HCT116 (cell line): ENCODE data around the gene TTLL5. TPM values are rescaled to one million over a fixed set of nuclear protein-coding genes. Genes with fewer than 3 reads are reported as not detected.

Experiments used
- ATAC-seq: fragments of 200-7000 bp; cut with Tn5 transposase; 2 replicates; pipeline ENCODE4 v1.9.1; 2020; ENCODE audit warnings: mild to moderate bottlenecking, moderate library complexity
- BruUV-seq: library from RNA; stranded (reverse); fragments of 400-500 nt; replicated peaks from 2 replicates; lab custom pipeline; 2021; lab: Mats Ljungman, UMichigan
- CTCF ChIA-PET: fragments of 300-600 bp; sonication (Branson Sonifier 250); formaldehyde crosslinking; loops from one replicate; lab custom pipeline; 2021; ENCODE audit warnings: antibody characterized with exemption; lab: Charles Lee
- POLR2A ChIA-PET: fragments of 300-600, 350-600 bp; sonication (Branson Sonifier 250); formaldehyde crosslinking; loops from one replicate; lab custom pipeline; 2021; ENCODE audit warnings: antibody characterized with exemption; lab: Charles Lee
- RAD21 ChIA-PET, 2 experiments: fragments of 300-600 bp; sonication (Branson Sonifier 250); formaldehyde crosslinking; loops; one replicate each; lab custom pipeline; 2023; ENCODE audit warnings: low total read pairs in 2 of 2; ENCODE audit not compliant: uncharacterized antibody in 2 of 2, unreplicated experiment in 2 of 2, low non-redundant PET in 1 of 2; lab: Charles Lee
- DNase-seq: peaks from one replicate; pipeline ENCODE4 v3.0.0-alpha.2; 2010; ENCODE audit warnings: low read depth, low spot score
- H2AFZ ChIP-seq: fragments of 200-600 bp; shearing (Covaris generic), sonication (generic); 2 replicates; pipeline ENCODE4 v1.6.1; 2017; ENCODE audit warnings: low read depth, mixed run types, mixed read lengths, antibody characterized with exemption, low read length; ENCODE audit not compliant: poor library complexity, severe bottlenecking
- H3K27ac ChIP-seq: 2 replicates; pipeline ENCODE4 v1.5.1; 2012; ENCODE audit warnings: low read depth, low read length
- H3K27me3 ChIP-seq: fragments of 200-600 bp; sonication (generic); 2 replicates; pipeline ENCODE4 v1.6.1; 2016; ENCODE audit warnings: mixed run types, low read length, mixed read lengths; ENCODE audit not compliant: insufficient read depth
- H3K36me3 ChIP-seq, 2 experiments: fragments of 200-500 bp in 1 of 2; fragments of 200-600 bp in 1 of 2; sonication (Bioruptor generic) in 1 of 2; sonication (generic) in 1 of 2; 2 replicates each; pipeline versions ENCODE4 v1.5.1 to v1.6.1; 2014 to 2016; ENCODE audit warnings: low read length in 2 of 2, inconsistent platforms in 1 of 2, mixed read lengths in 1 of 2, mixed run types in 1 of 2; ENCODE audit not compliant: insufficient read depth in 2 of 2, control insufficient read depth in 1 of 2
- H3K4me1 ChIP-seq, 2 experiments: fragments of 200-600 bp in 1 of 2; sonication (generic) in 1 of 2; 2 replicates each; pipeline versions ENCODE4 v1.5.1 to v1.6.1; 2012 to 2017; ENCODE audit warnings: low read length in 2 of 2, inconsistent platforms in 1 of 2, mild to moderate bottlenecking in 1 of 2, mixed read lengths in 1 of 2, mixed run types in 1 of 2, moderate library complexity in 1 of 2; ENCODE audit not compliant: insufficient read depth in 2 of 2, control insufficient read depth in 1 of 2
- H3K4me2 ChIP-seq: fragments of 200-600 bp; sonication (generic); 2 replicates; pipeline ENCODE4 v1.6.1; 2017; ENCODE audit warnings: mixed run types, low read length, mixed read lengths
- H3K4me3 ChIP-seq, 2 experiments: fragments of 200-600 bp in 1 of 2; sonication (generic) in 1 of 2; replicated peaks in 1 of 2; 2 replicates each; pipeline ENCODE4 v1.5.1; 2011 to 2016; ENCODE audit warnings: low read length in 2 of 2, control low read depth in 1 of 2, low read depth in 1 of 2, mild to moderate bottlenecking in 1 of 2, mixed read lengths in 1 of 2, mixed run types in 1 of 2
- H3K79me2 ChIP-seq: fragments of 200-600 bp; sonication (generic); 2 replicates; pipeline ENCODE4 v1.6.1; 2017; ENCODE audit warnings: mild to moderate bottlenecking, mixed run types, low read length, moderate library complexity, mixed read lengths; ENCODE audit not compliant: insufficient read depth
- H3K9ac ChIP-seq: fragments of 200-600 bp; sonication (generic); 2 replicates; pipeline ENCODE4 v1.6.1; 2016; ENCODE audit warnings: low read length, mixed read lengths
- H3K9me2 ChIP-seq: fragments of 200-600 bp; sonication (generic), shearing (Covaris generic); 2 replicates; pipeline ENCODE4 v1.6.1; 2017; ENCODE audit warnings: mixed run types, mild to moderate bottlenecking, moderate library complexity; ENCODE audit not compliant: insufficient read depth
- H3K9me3 ChIP-seq, 2 experiments: fragments of 200-500 bp in 1 of 2; fragments of 200-600 bp in 1 of 2; sonication (Bioruptor generic) in 1 of 2; sonication (generic) in 1 of 2; 2 replicates each; pipeline ENCODE4 v1.6.1; 2014 to 2017; ENCODE audit warnings: low read length in 2 of 2, mixed read lengths in 2 of 2, inconsistent platforms in 1 of 2, low read depth in 1 of 2, mild to moderate bottlenecking in 1 of 2, mixed run types in 1 of 2, moderate library complexity in 1 of 2; ENCODE audit not compliant: control insufficient read depth in 1 of 2, insufficient read depth in 1 of 2
- H4K20me1 ChIP-seq: fragments of 200-600 bp; sonication (generic), shearing (Covaris generic); 2 replicates; pipeline ENCODE4 v1.6.1; 2017; ENCODE audit warnings: mixed run types, mild to moderate bottlenecking, moderate library complexity; ENCODE audit not compliant: insufficient read depth
- EZH2 ChIP-seq: fragments of 200-600 bp; sonication (generic); IDR thresholded peaks from 2 replicates; pipeline ENCODE4 v1.6.1; 2017; ENCODE audit warnings: antibody characterized with exemption, mixed run types
- FOSL1 ChIP-seq: IDR thresholded peaks from 2 replicates; pipeline ENCODE4 v1.6.1; 2012; ENCODE audit warnings: low read depth
- JUND ChIP-seq: IDR thresholded peaks from 2 replicates; pipeline ENCODE4 v1.6.1; 2012
- POLR2A ChIP-seq: IDR thresholded peaks from 2 replicates; pipeline ENCODE4 v1.7.0; 2011; ENCODE audit warnings: borderline replicate concordance; ENCODE audit not compliant: insufficient read depth, insufficient read length; ENCODE audit errors: extremely low read depth
- POLR2AphosphoS5 ChIP-seq: IDR thresholded peaks from 2 replicates; pipeline ENCODE4 v1.6.1; 2011; ENCODE audit warnings: mild to moderate bottlenecking, low read depth, low read length, moderate library complexity
- RAD21 ChIP-seq: IDR thresholded peaks from 2 replicates; pipeline ENCODE4 v1.6.1; 2012; ENCODE audit warnings: low read depth, mild to moderate bottlenecking
- TCF7L2 ChIP-seq: IDR thresholded peaks from 2 replicates; pipeline ENCODE4 v1.7.0; 2011; ENCODE audit warnings: borderline replicate concordance, inconsistent platforms; ENCODE audit not compliant: insufficient read depth, insufficient read length; ENCODE audit errors: extremely low read depth
- intact Hi-C: fragments of 100-400 bp; cut with micrococcal nuclease; formaldehyde crosslinking; loops from 2 replicates; pipeline ENCODE4 v1.10.0; 2022
- total RNA-seq: library from RNA; stranded (reverse); gene quantifications from one replicate; pipeline ENCODE4 v1.2.1, GENCODE V29; 2021; ENCODE audit not compliant: unreplicated experiment
- TF ChIP-seq, protein P1 (sequence below): IDR thresholded peaks from 2 replicates; pipeline ENCODE4 v1.6.1; 2012; ENCODE audit warnings: low read depth
- TF ChIP-seq, protein P2 (sequence below): IDR thresholded peaks from 2 replicates; pipeline ENCODE4 v1.6.1; 2012

Gene TTLL5
- total RNA-seq, 1 experiment from 2014 or later = 26.2 TPM

DNA sequence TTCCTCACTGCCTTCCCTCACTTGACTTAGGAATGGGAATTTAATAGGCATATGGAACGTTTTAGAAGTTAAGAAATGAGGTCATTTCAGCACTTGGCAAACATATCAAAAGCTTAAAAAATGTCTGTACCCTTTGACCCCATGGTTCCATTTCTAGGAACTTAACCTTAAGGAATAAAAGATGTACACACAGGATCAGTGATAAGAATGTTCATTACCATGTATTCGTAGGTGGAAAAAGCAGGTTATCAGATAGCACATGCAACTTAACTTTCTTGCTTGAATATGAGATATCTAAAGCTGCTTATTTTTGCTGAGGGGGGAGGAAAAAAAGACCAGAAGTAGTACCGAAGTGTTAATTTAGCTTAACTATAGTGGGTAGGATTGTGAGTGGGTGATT is 57.2 kb downstream of the TTLL5 start:
- no peaks in the 10 kb centered on the region for H4K20me1 ChIP-seq
- H3K9me3 ChIP-seq = no peaks in the 10 kb centered on the region
- POLR2A ChIA-PET = no interaction called here
- H3K27ac ChIP-seq = no peak overlapping the region
- no peak overlapping the region for H3K9ac ChIP-seq
- intact Hi-C loops = no loop called here
- ATAC-seq = no peak
- CTCF ChIA-PET = interaction anchor here (0.9 kb wide), 1 partner anchor 9 kb away, joined by 5 read pairs; no protein-coding TSS in a partner anchor
- H3K36me3 ChIP-seq = peaks cover 0 to 15% of the 10 kb centered on the region in 2 experiments; a peak in 1 of 4 replicates
- no peak overlapping the region for H2AFZ ChIP-seq
- no peak for DNase-seq
- RAD21 ChIA-PET = no interaction called here
- no peaks in the 10 kb centered on the region for H3K9me2 ChIP-seq
- no peak overlapping the region for H3K4me2 ChIP-seq
- H3K4me3 ChIP-seq = no peak overlapping the region
- H3K27me3 ChIP-seq = no peaks in the 10 kb centered on the region
- H3K79me2 ChIP-seq = no peaks in the 10 kb centered on the region
- no peaks in the 10 kb centered on the region for H3K4me1 ChIP-seq
- no TSS peak for BruUV-seq
- TF ChIP-seq POLR2A (no peak), JUND (no peak), FOSL1 (no peak), EZH2 (no peak), RAD21 (no peak)
- TF ChIP-seq, protein P1, sequence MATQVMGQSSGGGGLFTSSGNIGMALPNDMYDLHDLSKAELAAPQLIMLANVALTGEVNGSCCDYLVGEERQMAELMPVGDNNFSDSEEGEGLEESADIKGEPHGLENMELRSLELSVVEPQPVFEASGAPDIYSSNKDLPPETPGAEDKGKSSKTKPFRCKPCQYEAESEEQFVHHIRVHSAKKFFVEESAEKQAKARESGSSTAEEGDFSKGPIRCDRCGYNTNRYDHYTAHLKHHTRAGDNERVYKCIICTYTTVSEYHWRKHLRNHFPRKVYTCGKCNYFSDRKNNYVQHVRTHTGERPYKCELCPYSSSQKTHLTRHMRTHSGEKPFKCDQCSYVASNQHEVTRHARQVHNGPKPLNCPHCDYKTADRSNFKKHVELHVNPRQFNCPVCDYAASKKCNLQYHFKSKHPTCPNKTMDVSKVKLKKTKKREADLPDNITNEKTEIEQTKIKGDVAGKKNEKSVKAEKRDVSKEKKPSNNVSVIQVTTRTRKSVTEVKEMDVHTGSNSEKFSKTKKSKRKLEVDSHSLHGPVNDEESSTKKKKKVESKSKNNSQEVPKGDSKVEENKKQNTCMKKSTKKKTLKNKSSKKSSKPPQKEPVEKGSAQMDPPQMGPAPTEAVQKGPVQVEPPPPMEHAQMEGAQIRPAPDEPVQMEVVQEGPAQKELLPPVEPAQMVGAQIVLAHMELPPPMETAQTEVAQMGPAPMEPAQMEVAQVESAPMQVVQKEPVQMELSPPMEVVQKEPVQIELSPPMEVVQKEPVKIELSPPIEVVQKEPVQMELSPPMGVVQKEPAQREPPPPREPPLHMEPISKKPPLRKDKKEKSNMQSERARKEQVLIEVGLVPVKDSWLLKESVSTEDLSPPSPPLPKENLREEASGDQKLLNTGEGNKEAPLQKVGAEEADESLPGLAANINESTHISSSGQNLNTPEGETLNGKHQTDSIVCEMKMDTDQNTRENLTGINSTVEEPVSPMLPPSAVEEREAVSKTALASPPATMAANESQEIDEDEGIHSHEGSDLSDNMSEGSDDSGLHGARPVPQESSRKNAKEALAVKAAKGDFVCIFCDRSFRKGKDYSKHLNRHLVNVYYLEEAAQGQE = no peak

- intact Hi-C loops = no loop called here
- no peak overlapping the region for H2AFZ ChIP-seq
- no peak overlapping the region for H3K4me3 ChIP-seq
- H3K9me3 ChIP-seq = no peaks in the 10 kb centered on the region
- POLR2A ChIA-PET = no interaction called here
- H4K20me1 ChIP-seq = no peaks in the 10 kb centered on the region
- no peaks in the 10 kb centered on the region for H3K79me2 ChIP-seq
- BruUV-seq = no TSS peak
- H3K27me3 ChIP-seq = no peaks in the 10 kb centered on the region
- ATAC-seq (no peak), DNase-seq (no peak)
- RAD21 ChIA-PET = no interaction called here
- no peaks in the 10 kb centered on the region for H3K4me1 ChIP-seq
- H3K36me3 ChIP-seq = peaks cover 0 to 15% of the 10 kb centered on the region in 2 experiments; a peak in 1 of 4 replicates
- no peaks in the 10 kb centered on the region for H3K9me2 ChIP-seq
- CTCF ChIA-PET = no interaction called here
- H3K27ac ChIP-seq = no peak overlapping the region
- no peak overlapping the region for H3K9ac ChIP-seq
- H3K4me2 ChIP-seq = no peak overlapping the region
- TF ChIP-seq POLR2A = no peak
- TF ChIP-seq TCF7L2 = no peak
- TF ChIP-seq, protein P2, sequence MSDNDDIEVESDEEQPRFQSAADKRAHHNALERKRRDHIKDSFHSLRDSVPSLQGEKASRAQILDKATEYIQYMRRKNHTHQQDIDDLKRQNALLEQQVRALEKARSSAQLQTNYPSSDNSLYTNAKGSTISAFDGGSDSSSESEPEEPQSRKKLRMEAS = no peak
- no peak for TF ChIP-seq POLR2AphosphoS5
- TF ChIP-seq, all 23 proteins: peak for 0
Measured at GRCh38 chr14:75720116-75720515, 59.1 kb downstream of the TTLL5 start.
